ENCODE results near the gene GNL2.
"Not testable (repeated sequence)": the region's sequence is repeated elsewhere in the genome, so short reads cannot be mapped to it uniquely, and the experiment has no call there.

GNL2 gene

DNA sequence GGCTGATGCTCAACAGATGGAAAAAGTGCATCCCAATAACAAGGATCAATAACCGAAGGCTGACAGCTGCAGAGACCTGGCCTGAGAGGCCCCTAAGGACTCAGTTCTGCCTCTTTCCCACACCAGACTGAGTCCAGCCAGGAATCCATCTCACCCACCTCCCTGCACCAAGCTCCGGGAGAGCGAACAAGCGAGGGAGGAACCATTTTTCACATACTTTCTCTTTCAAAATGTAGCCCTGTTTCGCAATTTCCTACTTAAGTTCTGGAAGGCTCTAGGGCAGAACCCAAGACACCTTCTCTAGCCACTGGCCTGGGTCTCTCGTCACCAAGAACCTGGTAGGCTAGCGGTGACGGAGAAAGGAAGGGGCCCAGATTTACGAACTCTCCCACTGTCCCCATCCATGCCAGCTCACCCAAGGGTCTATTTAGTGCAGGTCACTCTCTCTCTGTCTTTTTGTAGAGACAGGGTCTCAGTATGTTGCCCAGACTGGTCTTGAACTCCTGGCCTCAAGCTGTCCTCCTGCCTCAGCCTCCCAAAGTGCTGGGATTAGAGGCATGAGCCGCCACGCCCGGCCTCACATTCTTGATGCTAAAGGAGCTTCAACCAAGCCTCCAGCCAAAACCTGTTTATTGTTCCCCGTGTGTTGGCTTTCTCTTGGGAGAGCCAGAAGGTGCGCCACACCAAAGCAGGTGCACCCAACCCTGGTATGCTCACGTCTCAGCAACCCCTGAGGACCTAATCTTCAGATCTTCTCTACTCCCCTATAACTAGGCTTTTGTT is 10.9 kb upstream of the GNL2 start:
- DNase-seq (ENCODE audit: low read depth in 2 of 2) = no peak

DNA sequence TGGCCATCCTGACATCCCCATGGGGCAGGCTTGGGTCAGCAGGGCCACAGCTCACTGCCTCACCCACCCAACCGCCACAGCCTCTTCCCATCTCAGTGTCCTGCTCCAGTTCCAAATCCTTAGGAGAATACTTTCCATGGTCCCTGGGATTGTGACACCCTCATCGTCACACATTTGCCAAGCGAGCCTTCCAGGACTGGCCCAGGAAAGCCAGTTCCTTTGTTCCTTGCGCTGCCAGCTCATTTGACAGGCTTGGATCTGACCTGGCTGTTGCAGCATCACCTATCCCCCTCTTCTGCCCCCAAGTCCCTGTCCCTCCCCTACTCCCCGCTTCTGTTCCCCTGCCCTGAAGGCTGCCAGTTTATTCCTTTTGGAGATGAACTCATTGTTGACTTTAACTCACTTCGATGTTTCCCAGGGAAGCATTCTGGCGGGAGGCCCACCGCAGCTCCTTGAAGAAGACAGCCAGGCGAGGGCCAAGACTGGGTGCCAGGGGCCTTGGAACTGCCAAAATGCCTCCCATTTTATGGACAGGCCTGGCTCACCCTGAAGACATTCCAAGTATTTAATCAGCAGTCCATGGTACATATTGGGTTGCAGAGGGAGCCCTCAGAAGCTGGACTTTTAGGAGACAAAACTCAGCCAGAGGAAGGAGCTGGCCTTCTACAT is 10.2 kb upstream of the GNL2 start:
- no peak for DNase-seq (ENCODE audit: low read depth in 2 of 2)

DNA sequence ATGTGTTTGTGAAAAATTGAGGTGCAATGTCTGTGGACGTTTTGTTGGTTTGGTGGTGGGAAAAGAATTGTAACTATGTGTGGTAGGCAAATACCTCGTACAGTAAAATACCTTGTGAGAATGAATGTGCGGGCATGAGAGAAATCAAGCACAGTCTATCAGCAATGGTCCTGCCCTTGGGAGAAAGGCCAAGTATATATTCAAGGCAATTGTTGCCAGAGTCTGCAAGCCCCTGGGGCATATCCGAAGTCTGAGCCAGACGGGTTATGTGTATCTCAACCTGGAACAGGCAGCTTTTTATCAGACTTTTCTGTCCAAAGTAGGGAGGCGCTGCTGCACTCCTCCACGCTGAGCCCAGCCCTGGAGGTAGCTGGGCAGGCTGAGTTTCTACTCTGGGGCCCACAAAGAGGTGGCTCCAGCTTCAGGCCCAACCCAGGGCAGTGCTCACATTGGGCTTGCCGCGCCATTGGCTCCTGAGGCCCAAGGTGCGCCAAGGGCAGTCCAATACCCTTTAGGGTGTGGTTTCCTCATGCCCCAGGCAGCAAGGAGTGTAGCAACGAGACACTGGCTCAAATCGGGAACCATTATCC is 9.4 kb upstream of the GNL2 start:
- DNase-seq (ENCODE audit: low read depth in 2 of 2) = no peak

DNA sequence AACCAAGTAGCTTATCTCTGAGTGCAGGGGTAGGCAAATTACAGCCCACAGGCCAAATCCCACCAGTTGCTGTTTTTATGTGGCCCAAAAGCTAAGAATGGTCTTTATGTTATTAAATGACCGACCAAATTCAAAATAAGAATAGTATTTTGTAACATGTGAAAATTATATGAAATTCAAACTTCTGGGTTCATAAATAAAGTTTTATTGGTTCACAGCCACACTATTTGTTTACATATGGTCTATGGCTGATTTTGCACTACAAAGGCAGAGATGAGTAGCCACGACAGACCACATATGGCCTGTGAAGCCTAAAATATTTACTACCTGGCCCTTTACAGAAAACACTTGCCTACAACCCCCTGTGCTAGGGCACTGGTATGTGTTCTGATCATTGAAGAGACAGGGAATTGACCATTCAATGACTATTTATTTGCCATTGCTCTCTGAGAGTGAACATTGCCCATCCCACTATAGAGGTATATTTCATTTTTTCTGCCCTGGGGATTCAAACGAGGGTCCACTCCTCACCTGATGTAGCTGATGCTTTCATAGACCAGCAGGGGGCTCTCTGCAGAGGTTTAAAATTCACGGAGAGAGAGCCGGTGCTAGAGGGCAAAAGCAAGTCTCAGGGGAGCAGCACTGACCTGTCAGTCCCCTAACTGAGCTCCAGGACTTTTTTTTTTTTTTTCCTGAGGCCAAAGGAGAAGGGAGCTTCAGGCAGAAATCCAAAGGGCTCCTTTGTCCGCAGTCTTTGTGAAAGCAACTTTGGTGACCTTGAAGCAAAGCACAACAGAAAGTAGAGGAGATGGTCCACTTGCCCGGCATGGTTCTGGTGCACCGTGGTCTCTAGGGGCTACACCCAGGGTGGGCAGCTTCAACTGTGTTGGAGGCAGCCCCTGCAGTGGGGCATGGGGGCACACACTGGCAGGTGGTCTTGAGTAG is 7.3 kb upstream of the GNL2 start:
- no peak for DNase-seq (ENCODE audit: low read depth in 2 of 2)

DNA sequence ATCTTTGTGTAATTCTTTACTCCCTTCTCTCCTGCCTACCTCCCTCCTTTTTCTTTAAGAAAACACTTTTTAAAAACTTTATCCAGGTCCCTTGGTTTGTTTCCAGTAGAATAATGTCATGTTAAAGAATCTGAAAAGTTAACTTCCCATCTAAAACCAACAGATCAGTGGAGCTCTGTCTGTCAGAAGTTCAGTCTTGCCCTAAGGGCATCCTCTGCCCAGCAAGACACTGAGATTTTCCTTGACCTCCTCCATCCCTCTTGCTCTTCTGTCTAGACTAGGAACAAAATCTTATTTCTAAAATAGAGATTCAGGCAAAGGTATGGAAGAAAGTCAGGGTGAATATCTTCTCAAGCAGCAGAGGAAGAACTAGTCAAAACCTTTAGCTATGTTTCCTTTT is 5.7 kb upstream of the GNL2 start:
- DNase-seq (ENCODE audit: low read depth in 2 of 2) = no peak

DNA sequence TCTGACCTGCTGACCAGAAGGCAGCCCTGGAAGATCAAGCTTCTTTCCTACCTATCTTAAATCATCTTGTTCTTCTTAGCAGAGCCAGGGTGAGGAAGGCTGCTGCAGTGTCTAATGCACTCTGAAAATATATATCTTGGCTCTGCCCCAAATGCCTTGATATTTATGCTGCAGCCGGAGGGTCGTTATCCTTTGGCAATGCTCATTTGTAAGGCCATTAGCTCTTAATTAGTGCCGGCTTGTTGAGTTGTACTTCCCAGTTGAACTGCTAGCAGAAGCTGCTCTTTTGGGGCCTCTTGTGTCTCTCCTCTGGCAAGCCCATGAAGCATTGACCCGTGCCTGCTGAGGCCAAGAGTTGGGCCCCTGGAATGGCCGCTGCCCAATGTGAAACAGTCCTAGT is 4.2 kb upstream of the GNL2 start:
- no peak for DNase-seq (ENCODE audit: low read depth in 2 of 2)

DNA sequence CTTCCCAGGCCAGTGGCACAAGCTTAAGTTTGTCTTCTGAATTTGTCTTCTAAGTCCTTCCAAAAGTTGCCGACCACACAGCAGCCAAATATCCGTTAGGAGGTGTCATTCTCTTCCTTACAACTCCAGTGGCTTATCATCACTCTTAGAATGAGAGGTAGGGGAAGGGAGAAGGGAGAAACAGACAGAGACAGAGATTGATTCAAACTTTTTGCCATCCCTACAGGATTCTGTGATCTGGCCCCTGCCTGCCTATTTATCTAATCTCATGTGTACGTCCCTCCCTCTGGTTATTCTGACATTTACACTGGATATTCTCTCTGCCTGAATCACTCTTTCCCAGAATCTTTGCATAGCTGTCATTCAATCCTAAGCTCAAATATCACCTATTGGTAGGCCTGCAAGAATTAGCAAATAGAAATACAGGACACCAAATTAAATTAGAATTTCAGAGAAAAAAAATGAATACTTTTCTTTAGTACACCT is 488 bp upstream of the GNL2 start:
- no peak for DNase-seq (ENCODE audit: low read depth in 2 of 2)

DNA sequence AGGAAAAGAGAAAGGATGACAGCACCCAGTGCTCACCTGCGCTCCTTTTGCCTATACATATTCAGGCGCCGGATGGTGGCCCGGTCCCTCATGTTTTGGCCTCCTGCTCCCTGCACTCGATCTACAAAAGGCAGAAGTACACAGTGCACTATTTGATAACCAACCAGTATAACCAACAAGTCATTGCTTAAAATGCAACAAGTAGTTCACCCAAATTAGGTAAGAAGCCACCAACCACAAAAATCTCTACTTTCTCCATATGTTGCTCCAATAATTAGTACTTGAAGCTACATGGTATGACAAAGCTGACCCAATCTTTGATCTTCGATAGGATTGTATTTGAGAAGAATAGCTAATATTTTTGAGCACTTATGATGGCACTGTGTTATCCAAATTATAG is 2.0 kb downstream of the GNL2 start:
- no peak for DNase-seq (ENCODE audit: low read depth in 2 of 2)

DNA sequence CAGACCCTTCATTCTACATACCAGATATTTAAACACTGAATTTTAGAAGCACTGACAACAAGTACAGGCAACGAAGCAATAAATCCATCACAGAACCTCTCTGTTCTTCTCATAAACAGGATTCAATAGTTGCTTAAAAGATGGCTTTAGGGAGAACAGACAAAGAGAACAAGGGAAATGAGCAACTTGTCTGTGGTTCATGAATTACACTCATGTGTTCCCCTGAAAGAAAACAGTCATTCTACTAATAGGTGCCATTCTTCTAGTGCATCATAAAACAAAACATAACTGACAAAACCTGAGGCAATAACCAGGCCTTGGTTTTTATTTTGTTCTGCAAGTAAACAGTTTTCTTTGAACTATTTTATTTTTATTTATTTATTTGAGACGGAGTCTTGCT is 6.8 kb downstream of the GNL2 start:
- no peak for DNase-seq (ENCODE audit: low read depth in 2 of 2)

DNA sequence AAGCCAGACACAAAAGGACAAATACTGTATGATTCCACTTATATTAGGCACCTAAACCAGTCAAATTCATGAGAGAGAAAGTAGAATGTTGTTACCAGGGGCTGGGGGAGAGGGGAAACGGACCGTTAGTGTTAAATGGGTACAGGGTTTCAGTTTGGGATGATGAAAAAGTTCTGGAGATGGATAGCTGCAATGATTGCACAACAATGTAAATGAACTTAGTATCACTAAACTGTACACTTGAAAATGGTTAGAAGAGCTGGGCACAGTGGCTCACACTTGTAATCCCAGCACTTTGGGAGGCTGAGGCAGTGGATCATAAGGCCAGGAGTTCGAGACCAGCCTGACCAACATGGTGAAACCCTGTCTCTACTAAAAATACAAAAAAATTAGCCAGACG is 11.2 kb downstream of the GNL2 start:
- not testable (repeated sequence) for DNase-seq (ENCODE audit: low read depth in 2 of 2)

DNA sequence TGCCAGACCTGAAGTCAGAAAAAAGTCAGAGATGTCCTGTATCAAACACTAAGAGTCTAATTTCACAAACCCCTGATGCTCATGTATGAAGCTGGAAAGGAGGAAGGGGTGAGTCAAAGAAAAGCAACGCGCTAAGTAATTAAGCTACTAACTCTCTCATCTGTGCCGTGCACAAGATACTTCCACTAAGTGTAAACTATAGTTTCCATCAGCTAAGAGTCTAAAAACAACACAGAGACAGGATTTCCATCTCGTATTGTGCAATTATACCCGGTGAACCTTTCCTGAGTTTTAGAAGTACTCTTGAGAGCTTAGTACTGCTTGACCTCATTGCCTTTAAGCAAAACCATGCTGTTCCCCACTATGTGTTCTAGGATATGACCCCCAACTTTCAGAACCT is 20.0 kb downstream of the GNL2 start:
- DNase-seq (ENCODE audit: low read depth in 2 of 2) = no peak

DNA sequence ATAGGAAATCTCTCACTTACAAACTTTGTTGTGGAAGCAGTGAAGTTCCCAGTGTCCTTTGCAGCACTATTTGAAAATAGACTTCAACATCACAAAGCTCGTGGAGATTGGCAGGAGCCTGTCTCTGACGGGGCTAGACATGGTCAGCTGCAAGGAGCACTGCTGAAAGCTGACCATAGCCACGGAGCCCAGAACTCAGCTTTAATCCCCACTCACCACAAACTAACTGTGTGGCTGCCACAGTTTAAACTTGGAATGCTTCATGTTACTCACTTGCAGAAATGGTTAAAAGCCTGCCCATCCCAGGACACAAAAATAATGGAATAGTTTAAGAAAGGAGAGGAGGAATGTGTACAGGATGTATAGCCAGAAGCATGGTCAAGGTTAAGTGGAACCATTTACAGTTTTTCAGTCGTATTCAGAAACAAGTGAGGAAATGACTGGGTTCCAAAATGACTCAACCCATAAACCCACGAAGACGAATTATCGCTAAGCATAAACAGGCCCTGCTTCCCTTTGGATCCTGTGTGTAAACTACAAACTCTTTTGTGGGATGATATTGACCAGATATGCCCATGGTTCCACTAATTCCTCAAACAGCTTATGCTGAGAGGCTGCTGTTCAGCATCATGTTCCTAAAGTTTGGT is 20.8 kb downstream of the GNL2 start:
- DNase-seq (ENCODE audit: low read depth in 2 of 2) = no peak

DNA sequence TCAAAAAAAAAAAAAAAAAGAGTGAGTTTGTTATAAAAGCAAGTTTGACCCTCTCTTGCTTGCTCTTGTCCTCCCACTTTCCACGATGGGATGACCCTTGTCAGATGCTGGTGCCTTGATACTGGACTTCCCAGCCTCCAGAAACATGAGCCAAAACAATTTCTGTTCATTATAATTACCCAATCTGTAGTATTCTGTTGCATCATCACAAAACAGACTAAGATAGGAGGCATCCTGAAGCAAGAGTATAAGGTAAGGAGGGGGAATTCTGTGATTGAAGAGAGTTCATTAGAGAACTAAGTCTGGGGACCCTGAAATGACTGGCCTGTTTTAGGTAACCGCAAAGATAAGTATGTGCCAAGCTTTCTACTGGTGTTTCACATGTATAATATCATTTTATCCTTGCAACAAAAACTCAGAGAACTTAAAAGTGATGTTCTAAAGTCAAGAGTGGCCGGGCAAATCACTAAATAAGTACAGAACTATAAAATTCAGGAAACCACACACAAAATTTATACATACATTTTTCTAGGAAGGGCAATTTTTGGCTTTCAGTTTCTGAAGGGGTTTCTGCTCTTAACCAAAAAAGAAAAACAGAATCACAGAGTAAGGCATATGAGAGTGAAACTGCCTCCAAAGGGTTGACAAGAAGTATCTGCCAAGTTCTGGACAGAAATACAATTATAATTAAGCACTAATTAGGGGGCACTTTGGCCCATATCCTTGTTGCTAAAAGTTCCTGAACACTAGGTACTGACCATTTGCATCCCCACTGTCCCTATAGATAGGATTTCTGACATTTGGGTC is 25.0 kb downstream of the GNL2 start:
- DNase-seq (ENCODE audit: low read depth in 2 of 2) = no peak

DNA sequence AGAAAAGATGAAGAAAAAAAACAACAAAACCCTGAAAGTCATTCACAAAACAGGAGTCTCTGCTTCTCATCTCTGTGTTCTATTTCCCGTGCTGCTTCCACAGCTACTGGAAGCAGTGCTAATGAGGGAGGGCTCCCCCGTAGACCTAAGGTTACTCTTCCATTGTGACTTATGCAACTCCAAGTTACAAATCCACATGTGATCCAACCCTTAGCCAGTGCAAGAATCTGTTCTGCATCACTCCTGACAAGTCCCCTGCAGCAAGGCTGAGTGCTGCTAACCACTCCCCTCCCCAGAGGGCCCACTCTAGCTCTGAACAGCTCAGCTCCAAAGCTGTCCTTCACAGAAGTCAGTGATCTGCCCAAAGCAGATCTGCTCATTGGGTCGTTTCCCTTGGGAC is 28.7 kb downstream of the GNL2 start:
- DNase-seq (ENCODE audit: low read depth in 2 of 2) = no peak

DNA sequence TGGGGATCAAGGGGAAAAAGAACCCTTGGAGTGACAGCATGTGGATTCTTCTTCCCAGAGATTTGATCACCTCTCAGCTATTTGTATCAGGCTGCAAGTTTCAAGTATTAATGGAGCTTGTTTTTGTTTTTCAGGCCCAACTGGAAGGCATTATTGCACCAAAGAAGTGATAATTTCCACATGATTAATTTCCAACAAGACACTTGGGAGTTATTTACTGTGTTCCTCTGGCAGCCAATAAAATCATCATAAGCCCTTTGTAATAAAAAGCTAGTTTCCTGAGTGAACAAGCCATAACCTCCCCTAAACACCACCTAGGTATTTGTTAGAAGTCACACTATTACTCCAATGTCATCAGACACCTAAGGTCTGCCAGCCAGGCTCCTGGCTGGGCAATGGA is 30.8 kb downstream of the GNL2 start:
- no peak for DNase-seq (ENCODE audit: low read depth in 2 of 2)

DNA sequence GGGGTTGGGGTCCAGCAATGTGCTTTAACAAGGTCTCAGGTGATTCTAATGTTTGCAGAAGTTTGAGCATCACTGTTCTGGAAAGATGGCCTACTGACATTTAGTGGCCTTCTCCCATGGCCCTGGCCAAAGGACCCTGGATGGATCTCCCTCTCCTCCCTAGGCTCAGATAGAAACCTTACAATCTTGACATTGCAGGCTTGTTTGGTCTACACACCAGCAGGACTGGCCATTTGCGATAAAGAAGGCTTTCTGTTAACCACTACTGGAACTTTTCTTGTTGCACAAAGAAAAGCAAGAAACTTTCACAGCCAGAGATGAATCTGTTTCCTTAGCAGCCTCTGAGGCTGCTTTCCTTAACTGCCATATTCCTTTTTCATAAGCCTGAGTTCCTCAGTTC is 32.8 kb downstream of the GNL2 start:
- DNase-seq (ENCODE audit: low read depth in 2 of 2) = no peak

DNA sequence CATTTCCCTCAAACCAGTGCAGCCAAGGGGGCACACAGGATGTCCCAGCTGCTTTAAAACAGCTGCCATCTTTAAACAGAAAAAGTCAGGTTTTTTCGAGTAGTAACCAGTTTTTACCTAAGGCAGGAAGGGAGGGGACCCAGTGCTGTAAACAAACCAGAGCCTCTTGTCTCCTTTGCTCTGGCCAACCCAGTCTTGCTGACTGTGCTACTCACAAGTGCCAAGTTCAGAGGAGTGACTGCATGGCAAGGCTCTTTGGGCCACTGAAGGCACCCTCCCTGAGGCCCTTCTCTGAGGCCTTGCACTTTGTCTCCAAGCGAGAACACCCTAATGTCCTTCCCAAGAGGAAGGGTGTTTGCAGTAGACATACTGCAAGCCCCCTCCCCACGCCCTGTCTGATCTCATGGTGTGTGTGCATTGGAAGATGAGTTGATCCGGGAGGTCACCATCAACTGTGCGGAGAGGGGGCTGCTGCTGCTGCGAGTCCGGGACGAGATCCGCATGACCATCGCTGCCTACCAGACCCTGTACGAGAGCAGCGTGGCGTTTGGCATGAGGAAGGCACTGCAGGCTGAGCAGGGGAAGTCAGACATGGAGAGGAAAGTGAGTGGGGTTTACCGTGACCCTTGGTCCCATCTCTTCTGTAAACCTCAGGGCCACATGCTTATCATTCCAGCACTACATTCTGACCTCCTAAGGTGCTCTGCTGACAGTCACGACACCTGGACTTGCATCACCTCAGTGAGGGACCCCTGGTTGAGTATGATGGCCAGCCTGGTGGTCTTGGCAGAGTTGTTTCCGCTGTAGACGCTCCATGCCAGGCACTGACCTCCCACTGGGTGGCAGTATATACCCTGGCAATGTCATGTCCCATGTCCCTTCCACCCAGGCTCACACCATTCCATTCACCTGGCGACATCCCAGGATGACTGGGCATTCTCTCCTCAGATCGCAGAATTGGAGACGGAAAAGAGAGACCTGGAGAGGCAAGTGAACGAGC is 34.3 kb downstream of the GNL2 start:
- no peak for DNase-seq (ENCODE audit: low read depth in 2 of 2)

DNA sequence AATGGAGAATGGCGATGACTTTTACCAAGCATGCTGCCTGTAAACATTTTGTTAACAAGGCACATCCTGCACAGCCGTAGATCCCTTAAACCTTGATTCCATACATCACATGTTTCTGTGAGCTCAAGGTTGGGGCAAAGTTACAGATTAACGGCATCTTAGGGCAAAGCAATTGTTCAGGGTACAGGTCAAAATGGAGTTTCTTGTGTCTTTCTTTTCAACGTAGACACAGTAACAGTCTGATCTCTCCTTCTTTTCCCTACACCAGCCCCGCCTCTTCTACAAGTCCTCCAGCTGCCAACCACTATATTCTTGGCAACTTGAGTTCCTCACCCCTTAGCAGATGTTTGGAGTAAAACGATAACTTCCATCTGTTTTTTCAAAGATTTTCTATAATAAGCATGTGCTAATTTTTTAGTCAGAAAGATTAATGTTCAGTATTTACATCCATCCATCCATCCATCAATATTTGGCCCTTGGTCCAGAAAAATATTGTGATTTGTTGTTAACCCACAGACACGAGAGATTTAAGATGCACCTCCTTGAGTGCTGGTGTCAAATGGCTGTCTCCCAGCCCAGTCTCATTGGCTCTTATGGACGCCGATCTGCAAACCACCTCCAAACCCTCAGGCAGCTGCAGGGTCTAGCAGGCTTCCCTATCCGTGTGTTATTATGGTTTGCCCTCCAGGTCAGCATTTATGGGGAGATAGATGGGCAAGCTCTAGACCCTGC is 35.2 kb downstream of the GNL2 start:
- DNase-seq (ENCODE audit: low read depth in 2 of 2) = no peak

DNA sequence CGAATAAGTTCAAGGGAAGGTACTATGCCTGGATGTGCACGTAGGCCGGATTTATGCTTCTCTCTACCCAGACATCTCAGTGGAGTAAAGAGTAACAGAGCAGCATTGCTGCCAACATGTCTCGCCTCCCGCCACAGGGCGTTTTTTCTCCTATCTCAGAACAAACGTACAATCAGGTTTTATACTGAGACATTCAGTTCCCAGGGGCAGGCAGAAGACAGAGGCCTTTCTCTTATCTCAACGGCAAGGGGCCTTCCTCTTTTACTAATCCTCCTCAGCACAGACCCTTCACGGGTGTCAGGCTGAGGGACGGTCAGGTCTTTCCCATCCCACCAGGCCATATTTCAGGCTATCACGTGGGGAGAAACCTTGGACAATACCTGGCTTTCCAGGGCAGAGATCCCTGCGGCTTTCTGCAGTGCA is 35.8 kb downstream of the GNL2 start:
- DNase-seq (ENCODE audit: low read depth in 2 of 2) = not testable (repeated sequence)

Measured in stimulated activated CD8-positive, alpha-beta memory T cell treated with anti-CD3 and anti-CD28 coated beads, Interleukin-15, amount 100 ng/mL, for 48 hours (primary cell).